GM23338 (cell line): ENCODE measurements around the gene MIR17HG. TPM values are rescaled to one million over a fixed set of nuclear protein-coding genes. Genes with fewer than 3 reads are reported as not detected.

Experiments used
- ATAC-seq: fragments of 200-7000 bp; cut with Tn5 transposase; 3 replicates; pipeline ENCODE4 v1.9.1; 2020
- DNase-seq: peaks from one replicate; pipeline ENCODE4 v3.0.0-alpha.2; 2015; ENCODE audit warnings: low spot score
- H2AFZ ChIP-seq: fragments of 200-600 bp; sonication (generic); 2 replicates; pipeline ENCODE4 v1.8.0; 2016; ENCODE audit warnings: antibody characterized with exemption, mild to moderate bottlenecking, moderate library complexity
- H3F3A ChIP-seq: fragments of 200-600 bp; sonication (generic); replicated peaks from 2 replicates; pipeline ENCODE4 v1.8.0; 2017; ENCODE audit warnings: antibody characterized with exemption, mixed run types, low read depth
- H3K27ac ChIP-seq: fragments of 200-600 bp; sonication (generic); 2 replicates; pipeline ENCODE4 v1.6.1; 2016; ENCODE audit warnings: low read depth
- H3K27me3 ChIP-seq: fragments of 200-600 bp; sonication (generic); 2 replicates; pipeline ENCODE4 v1.8.0; 2016; ENCODE audit warnings: mild to moderate bottlenecking, mixed run types, moderate library complexity; ENCODE audit not compliant: insufficient read depth
- H3K36me3 ChIP-seq: fragments of 200-600 bp; sonication (generic); 2 replicates; pipeline ENCODE4 v1.8.0; 2016; ENCODE audit warnings: mild to moderate bottlenecking; ENCODE audit not compliant: insufficient read depth
- H3K4me1 ChIP-seq: fragments of 200-600 bp; sonication (generic); 2 replicates; pipeline ENCODE4 v1.8.0; 2016; ENCODE audit warnings: mild to moderate bottlenecking, moderate library complexity; ENCODE audit not compliant: insufficient read depth
- H3K4me2 ChIP-seq: fragments of 200-600 bp; sonication (generic); 2 replicates; pipeline ENCODE4 v1.7.1; 2017; ENCODE audit warnings: mixed run types
- H3K4me3 ChIP-seq: fragments of 200-600 bp; sonication (generic); 2 replicates; pipeline ENCODE4 v1.6.1; 2016; ENCODE audit warnings: mixed run types
- H3K79me2 ChIP-seq: fragments of 200-600 bp; sonication (generic); replicated peaks from 2 replicates; pipeline ENCODE4 v1.8.0; 2017; ENCODE audit warnings: mild to moderate bottlenecking; ENCODE audit not compliant: insufficient read depth
- H3K9me2 ChIP-seq: fragments of 200-600 bp; sonication (generic); 2 replicates; pipeline ENCODE4 v1.8.0; 2017; ENCODE audit not compliant: insufficient read depth
- H4K20me1 ChIP-seq: fragments of 200-600 bp; sonication (generic); replicated peaks from 2 replicates; pipeline ENCODE4 v1.8.0; 2017; ENCODE audit warnings: mild to moderate bottlenecking; ENCODE audit not compliant: insufficient read depth
- H3K27ac Mint-ChIP-seq: 2 replicates; pipeline ENCODE4 v1.8.0; 2020; ENCODE audit warnings: inconsistent platforms, mild to moderate bottlenecking, moderate library complexity, mixed read lengths
- H3K27me3 Mint-ChIP-seq: 3 replicates; pipeline ENCODE4 v1.8.0; 2022; ENCODE audit warnings: low read depth, mild to moderate bottlenecking, moderate library complexity, mixed read lengths, inconsistent platforms; ENCODE audit not compliant: insufficient read depth, poor library complexity
- H3K36me3 Mint-ChIP-seq: 3 replicates; pipeline ENCODE4 v1.8.0; 2021; ENCODE audit warnings: low read depth, mild to moderate bottlenecking, inconsistent platforms, moderate library complexity, mixed read lengths
- H3K4me1 Mint-ChIP-seq: 3 replicates; pipeline ENCODE4 v1.8.0; 2020; ENCODE audit warnings: mild to moderate bottlenecking, inconsistent platforms, mixed read lengths
- H3K4me3 Mint-ChIP-seq: 3 replicates; pipeline ENCODE4 v1.8.0; 2021; ENCODE audit warnings: moderate library complexity, mild to moderate bottlenecking, inconsistent platforms, mixed read lengths
- H3K9me3 Mint-ChIP-seq: 3 replicates; pipeline ENCODE4 v1.8.0; 2020; ENCODE audit warnings: moderate library complexity, mild to moderate bottlenecking, inconsistent platforms, mixed read lengths
- CREB1 ChIP-seq: fragments of 250-450 bp; sonication (Bioruptor Pico); IDR thresholded peaks from 2 replicates; pipeline ENCODE4 v1.5.0; 2020; ENCODE audit warnings: low read depth, mild to moderate bottlenecking, moderate library complexity
- CTCF ChIP-seq, 2 experiments: fragments of 200-600 bp in 1 of 2; sonication (generic) in 1 of 2; conservative IDR thresholded peaks; 2 replicates each; pipeline versions ENCODE4 v1.5.1 to v1.6.1; 2016 to 2017; ENCODE audit warnings: antibody characterized with exemption in 2 of 2, low read depth in 2 of 2, mild to moderate bottlenecking in 2 of 2, moderate library complexity in 1 of 2
- EZH2 ChIP-seq: fragments of 200-600 bp; sonication (generic); IDR thresholded peaks from one replicate; pipeline ENCODE4 v1.8.0; 2017; ENCODE audit warnings: antibody characterized with exemption, mild to moderate bottlenecking, low read depth; ENCODE audit not compliant: unreplicated experiment
- EZH2phosphoT487 ChIP-seq: fragments of 200-600 bp; sonication (generic); IDR thresholded peaks from one replicate; pipeline ENCODE4 v1.8.1; 2018; ENCODE audit warnings: antibody characterized with exemption; ENCODE audit not compliant: unreplicated experiment
- JUNB ChIP-seq: IDR thresholded peaks from one replicate; pipeline ENCODE4 v1.6.1; 2016; ENCODE audit warnings: antibody characterized with exemption; ENCODE audit not compliant: unreplicated experiment
- NANOG ChIP-seq: IDR thresholded peaks from 2 replicates; pipeline ENCODE4 v1.6.1; 2016; ENCODE audit warnings: antibody characterized with exemption, borderline replicate concordance
- POLR2AphosphoS5 ChIP-seq: IDR thresholded peaks from 2 replicates; pipeline ENCODE4 v1.6.1; 2016; ENCODE audit warnings: antibody characterized with exemption, low read depth
- REST ChIP-seq: IDR thresholded peaks from one replicate; pipeline ENCODE4 v1.6.1; 2018; ENCODE audit warnings: antibody characterized with exemption; ENCODE audit not compliant: unreplicated experiment
- STAT1 ChIP-seq: IDR thresholded peaks from one replicate; pipeline ENCODE4 v1.6.1; 2016; ENCODE audit warnings: antibody characterized with exemption; ENCODE audit not compliant: unreplicated experiment
- ZNF114 ChIP-seq: fragments of 250-450 bp; sonication (Bioruptor Pico); IDR thresholded peaks from 2 replicates; pipeline ENCODE4 v1.5.0; 2020; ENCODE audit warnings: mild to moderate bottlenecking, moderate library complexity
- ZNF331 ChIP-seq: fragments of 250-450 bp; sonication (Bioruptor Pico); IDR thresholded peaks from 2 replicates; pipeline ENCODE4 v1.5.0; 2020; ENCODE audit warnings: low read depth, mild to moderate bottlenecking, moderate library complexity
- polyA plus RNA-seq: library from polyadenylated mRNA; unstranded; fragments of >200 nt; fragmentation: Nextera tagmentation; extraction: Ambion mirVana; gene quantifications from 2 replicates; pipeline ENCODE4 v1.2.1, GENCODE V29; 2016
- total RNA-seq: library from RNA; depleted of rRNA; stranded (reverse); fragments of >200 nt; shearing (Covaris generic); gene quantifications from 2 replicates; pipeline ENCODE4 v1.2.3, GENCODE V29; 2014
- TF ChIP-seq, protein P1 (sequence below): IDR thresholded peaks from 2 replicates; pipeline ENCODE4 v1.6.1; 2016; ENCODE audit warnings: antibody characterized with exemption
- TF ChIP-seq, protein P2 (sequence below): fragments of 250-450 bp; sonication (Bioruptor Pico); IDR thresholded peaks from 2 replicates; pipeline ENCODE4 v1.5.0; 2020; ENCODE audit warnings: mild to moderate bottlenecking, moderate library complexity

The MIR17HG gene
- total and polyA plus RNA-seq, 2 experiments from 2014 or later, result 14.8 to 46.0 TPM

DNA sequence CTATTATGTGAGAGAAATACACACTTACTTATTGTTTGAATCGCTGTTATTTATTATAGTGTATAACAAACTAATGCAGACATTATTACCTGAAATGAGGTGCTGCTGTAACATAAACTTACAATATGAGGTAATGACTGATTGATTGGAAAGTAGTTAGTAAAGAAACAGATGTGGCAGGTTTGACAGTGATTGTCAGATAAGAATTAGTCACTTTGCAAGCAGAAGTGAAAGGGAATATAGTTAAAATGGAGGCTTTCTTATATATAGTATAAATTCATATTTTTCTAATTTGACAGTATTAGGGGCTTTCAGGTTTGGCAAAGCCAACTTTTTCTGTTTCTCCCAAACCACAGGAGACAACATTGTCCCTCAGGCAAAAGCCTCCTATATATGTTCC, 20.6 kb downstream of the MIR17HG start:
- no peaks in the 10 kb centered on the region; the same call in 1 of the 2 replicates for H3K9me2 ChIP-seq
- no peak overlapping the region for H3K27ac Mint-ChIP-seq
- H3K4me3 Mint-ChIP-seq, result no peak overlapping the region
- TF ChIP-seq REST (no peak), NANOG (no peak), STAT1 (no peak), CTCF (conservative IDR thresholded peaks at IDR 0.05; ENCODE audit: low read depth in 2 of 2) (no peak), ZNF331 (no peak), EZH2phosphoT487 (no peak), CREB1 (no peak), JUNB (no peak), POLR2AphosphoS5 (no peak), ZNF114 (CRISPR knock-in tag) (no peak), EZH2 (no peak)
- TF ChIP-seq, protein P1, sequence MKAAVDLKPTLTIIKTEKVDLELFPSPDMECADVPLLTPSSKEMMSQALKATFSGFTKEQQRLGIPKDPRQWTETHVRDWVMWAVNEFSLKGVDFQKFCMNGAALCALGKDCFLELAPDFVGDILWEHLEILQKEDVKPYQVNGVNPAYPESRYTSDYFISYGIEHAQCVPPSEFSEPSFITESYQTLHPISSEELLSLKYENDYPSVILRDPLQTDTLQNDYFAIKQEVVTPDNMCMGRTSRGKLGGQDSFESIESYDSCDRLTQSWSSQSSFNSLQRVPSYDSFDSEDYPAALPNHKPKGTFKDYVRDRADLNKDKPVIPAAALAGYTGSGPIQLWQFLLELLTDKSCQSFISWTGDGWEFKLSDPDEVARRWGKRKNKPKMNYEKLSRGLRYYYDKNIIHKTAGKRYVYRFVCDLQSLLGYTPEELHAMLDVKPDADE, result no peak
- TF ChIP-seq, protein P2, sequence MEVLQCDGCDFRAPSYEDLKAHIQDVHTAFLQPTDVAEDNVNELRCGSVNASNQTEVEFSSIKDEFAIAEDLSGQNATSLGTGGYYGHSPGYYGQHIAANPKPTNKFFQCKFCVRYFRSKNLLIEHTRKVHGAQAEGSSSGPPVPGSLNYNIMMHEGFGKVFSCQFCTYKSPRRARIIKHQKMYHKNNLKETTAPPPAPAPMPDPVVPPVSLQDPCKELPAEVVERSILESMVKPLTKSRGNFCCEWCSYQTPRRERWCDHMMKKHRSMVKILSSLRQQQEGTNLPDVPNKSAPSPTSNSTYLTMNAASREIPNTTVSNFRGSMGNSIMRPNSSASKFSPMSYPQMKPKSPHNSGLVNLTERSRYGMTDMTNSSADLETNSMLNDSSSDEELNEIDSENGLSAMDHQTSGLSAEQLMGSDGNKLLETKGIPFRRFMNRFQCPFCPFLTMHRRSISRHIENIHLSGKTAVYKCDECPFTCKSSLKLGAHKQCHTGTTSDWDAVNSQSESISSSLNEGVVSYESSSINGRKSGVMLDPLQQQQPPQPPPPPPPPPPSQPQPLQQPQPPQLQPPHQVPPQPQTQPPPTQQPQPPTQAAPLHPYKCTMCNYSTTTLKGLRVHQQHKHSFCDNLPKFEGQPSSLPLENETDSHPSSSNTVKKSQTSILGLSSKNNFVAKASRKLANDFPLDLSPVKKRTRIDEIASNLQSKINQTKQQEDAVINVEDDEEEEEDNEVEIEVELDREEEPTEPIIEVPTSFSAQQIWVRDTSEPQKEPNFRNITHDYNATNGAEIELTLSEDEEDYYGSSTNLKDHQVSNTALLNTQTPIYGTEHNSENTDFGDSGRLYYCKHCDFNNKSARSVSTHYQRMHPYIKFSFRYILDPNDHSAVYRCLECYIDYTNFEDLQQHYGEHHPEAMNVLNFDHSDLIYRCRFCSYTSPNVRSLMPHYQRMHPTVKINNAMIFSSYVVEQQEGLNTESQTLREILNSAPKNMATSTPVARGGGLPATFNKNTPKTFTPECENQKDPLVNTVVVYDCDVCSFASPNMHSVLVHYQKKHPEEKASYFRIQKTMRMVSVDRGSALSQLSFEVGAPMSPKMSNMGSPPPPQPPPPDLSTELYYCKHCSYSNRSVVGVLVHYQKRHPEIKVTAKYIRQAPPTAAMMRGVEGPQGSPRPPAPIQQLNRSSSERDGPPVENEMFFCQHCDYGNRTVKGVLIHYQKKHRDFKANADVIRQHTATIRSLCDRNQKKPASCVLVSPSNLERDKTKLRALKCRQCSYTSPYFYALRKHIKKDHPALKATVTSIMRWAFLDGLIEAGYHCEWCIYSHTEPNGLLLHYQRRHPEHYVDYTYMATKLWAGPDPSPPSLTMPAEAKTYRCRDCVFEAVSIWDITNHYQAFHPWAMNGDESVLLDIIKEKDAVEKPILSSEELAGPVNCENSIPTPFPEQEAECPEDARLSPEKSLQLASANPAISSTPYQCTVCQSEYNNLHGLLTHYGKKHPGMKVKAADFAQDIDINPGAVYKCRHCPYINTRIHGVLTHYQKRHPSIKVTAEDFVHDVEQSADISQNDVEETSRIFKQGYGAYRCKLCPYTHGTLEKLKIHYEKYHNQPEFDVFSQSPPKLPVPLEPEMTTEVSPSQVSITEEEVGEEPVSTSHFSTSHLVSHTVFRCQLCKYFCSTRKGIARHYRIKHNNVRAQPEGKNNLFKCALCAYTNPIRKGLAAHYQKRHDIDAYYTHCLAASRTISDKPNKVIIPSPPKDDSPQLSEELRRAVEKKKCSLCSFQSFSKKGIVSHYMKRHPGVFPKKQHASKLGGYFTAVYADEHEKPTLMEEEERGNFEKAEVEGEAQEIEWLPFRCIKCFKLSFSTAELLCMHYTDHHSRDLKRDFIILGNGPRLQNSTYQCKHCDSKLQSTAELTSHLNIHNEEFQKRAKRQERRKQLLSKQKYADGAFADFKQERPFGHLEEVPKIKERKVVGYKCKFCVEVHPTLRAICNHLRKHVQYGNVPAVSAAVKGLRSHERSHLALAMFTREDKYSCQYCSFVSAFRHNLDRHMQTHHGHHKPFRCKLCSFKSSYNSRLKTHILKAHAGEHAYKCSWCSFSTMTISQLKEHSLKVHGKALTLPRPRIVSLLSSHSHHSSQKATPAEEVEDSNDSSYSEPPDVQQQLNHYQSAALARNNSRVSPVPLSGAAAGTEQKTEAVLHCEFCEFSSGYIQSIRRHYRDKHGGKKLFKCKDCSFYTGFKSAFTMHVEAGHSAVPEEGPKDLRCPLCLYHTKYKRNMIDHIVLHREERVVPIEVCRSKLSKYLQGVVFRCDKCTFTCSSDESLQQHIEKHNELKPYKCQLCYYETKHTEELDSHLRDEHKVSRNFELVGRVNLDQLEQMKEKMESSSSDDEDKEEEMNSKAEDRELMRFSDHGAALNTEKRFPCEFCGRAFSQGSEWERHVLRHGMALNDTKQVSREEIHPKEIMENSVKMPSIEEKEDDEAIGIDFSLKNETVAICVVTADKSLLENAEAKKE (CRISPR knock-in tag), result no peak
- H3K27ac ChIP-seq, result no peak overlapping the region
- H3K9me3 Mint-ChIP-seq, result no peaks in the 10 kb centered on the region
- H3K79me2 ChIP-seq, result no peaks in the 10 kb centered on the region
- H3K27me3 Mint-ChIP-seq, result no peaks in the 10 kb centered on the region
- ATAC-seq (no peak), DNase-seq (no peak)
- H3K4me1 ChIP-seq, result peaks cover 7% of the 10 kb centered on the region; the same call in 1 of the 2 replicates
- peaks cover 3% of the 10 kb centered on the region; the same call in 1 of the 2 replicates for H4K20me1 ChIP-seq
- H3K4me2 ChIP-seq, result no peak overlapping the region
- peaks cover 7% of the 10 kb centered on the region; the same call in 2 of the 3 replicates for H3K4me1 Mint-ChIP-seq
- no peak overlapping the region for H2AFZ ChIP-seq
- H3K27me3 ChIP-seq, result no peaks in the 10 kb centered on the region
- H3K36me3 Mint-ChIP-seq, result no peaks in the 10 kb centered on the region; the same call in 2 of the 3 replicates
- H3K4me3 ChIP-seq, result no peak overlapping the region
- no peaks in the 10 kb centered on the region for H3K36me3 ChIP-seq
- H3F3A ChIP-seq, result no peaks in the 10 kb centered on the region
